HEK293 (cell line): ENCODE measurements around the gene MNT.

Experiments used
- ELK4 ChIP-seq: IDR thresholded peaks from 2 replicates; pipeline ENCODE4 v1.6.1; 2011; ENCODE audit warnings: mild to moderate bottlenecking, low read depth, low read length, borderline replicate concordance
- HOXD13 ChIP-seq: sonication (generic); formaldehyde crosslinking; IDR thresholded peaks from 2 replicates; pipeline ENCODE4 v1.8.0; 2022; ENCODE audit warnings: missing genetic modification reagents, borderline replicate concordance
- INSM2 ChIP-seq: fragments of 450-650 bp; formaldehyde crosslinking; IDR thresholded peaks from 2 replicates; pipeline ENCODE4 v1.5.1; 2016; ENCODE audit warnings: missing biosample characterization, missing genetic modification characterization
- KLF17 ChIP-seq: fragments of 450-650 bp; formaldehyde crosslinking; IDR thresholded peaks from 2 replicates; pipeline ENCODE4 v1.5.1; 2016; ENCODE audit warnings: missing biosample characterization, missing genetic modification characterization
- MEIS1 ChIP-seq: sonication (generic); formaldehyde crosslinking; IDR thresholded peaks from 2 replicates; pipeline ENCODE4 v1.8.1; 2022; ENCODE audit warnings: missing genetic modification reagents, mild to moderate bottlenecking, borderline replicate concordance
- OSR2 ChIP-seq: fragments of 450-650 bp; formaldehyde crosslinking; IDR thresholded peaks from 2 replicates; pipeline ENCODE4 v1.5.1; 2016; ENCODE audit warnings: missing biosample characterization, missing genetic modification characterization
- WT1 ChIP-seq: fragments of 450-650 bp; formaldehyde crosslinking; IDR thresholded peaks from 2 replicates; pipeline ENCODE4 v1.5.1; 2016; ENCODE audit warnings: missing biosample characterization, missing genetic modification characterization
- YY1 ChIP-seq: fragments of 450-650 bp; formaldehyde crosslinking; IDR thresholded peaks from 2 replicates; pipeline ENCODE4 v1.5.1; 2018; ENCODE audit warnings: missing biosample characterization, missing genetic modification characterization
- ZBTB1 ChIP-seq: fragments of 450-650 bp; formaldehyde crosslinking; IDR thresholded peaks from 2 replicates; pipeline ENCODE4 v1.5.1; 2016; ENCODE audit warnings: missing biosample characterization, missing genetic modification characterization
- ZBTB17 ChIP-seq: fragments of 450-650 bp; formaldehyde crosslinking; IDR thresholded peaks from 2 replicates; pipeline ENCODE4 v1.5.1; 2016; ENCODE audit warnings: missing biosample characterization, missing genetic modification characterization
- ZBTB20 ChIP-seq: fragments of 450-650 bp; formaldehyde crosslinking; IDR thresholded peaks from 2 replicates; pipeline ENCODE4 v1.5.1; 2016; ENCODE audit warnings: missing biosample characterization, missing genetic modification characterization
- ZBTB6 ChIP-seq: fragments of 450-650 bp; formaldehyde crosslinking; IDR thresholded peaks from 2 replicates; pipeline ENCODE4 v1.5.1; 2017; ENCODE audit warnings: missing biosample characterization, missing genetic modification characterization
- ZFP41 ChIP-seq: fragments of 450-650 bp; formaldehyde crosslinking; IDR thresholded peaks from 2 replicates; pipeline ENCODE4 v1.5.1; 2016; ENCODE audit warnings: missing biosample characterization, missing genetic modification characterization, borderline replicate concordance
- ZIC2 ChIP-seq: fragments of 450-650 bp; formaldehyde crosslinking; IDR thresholded peaks from 2 replicates; pipeline ENCODE4 v1.5.1; 2016; ENCODE audit warnings: missing biosample characterization, missing genetic modification characterization
- ZNF211 ChIP-seq: fragments of 450-650 bp; formaldehyde crosslinking; IDR thresholded peaks from 2 replicates; pipeline ENCODE4 v1.5.1; 2016; ENCODE audit warnings: low read depth, missing biosample characterization, missing genetic modification characterization
- ZNF341 ChIP-seq: fragments of 450-650 bp; formaldehyde crosslinking; IDR thresholded peaks from 2 replicates; pipeline ENCODE4; 2016; ENCODE audit warnings: low read depth, missing biosample characterization, missing genetic modification characterization
- ZNF513 ChIP-seq: fragments of 450-650 bp; IDR thresholded peaks from 2 replicates; pipeline ENCODE4 v1.5.1; 2018; ENCODE audit warnings: missing biosample characterization, missing genetic modification characterization
- ZNF596 ChIP-seq: fragments of 450-650 bp; IDR thresholded peaks from 2 replicates; pipeline ENCODE4 v1.5.0; 2018; ENCODE audit warnings: missing biosample characterization, mild to moderate bottlenecking, missing genetic modification characterization, moderate library complexity
- ZNF621 ChIP-seq: fragments of 450-650 bp; formaldehyde crosslinking; IDR thresholded peaks from 2 replicates; pipeline ENCODE4 v1.5.1; 2017; ENCODE audit warnings: missing biosample characterization, missing genetic modification characterization
- ZNF76 ChIP-seq: fragments of 450-650 bp; formaldehyde crosslinking; IDR thresholded peaks from 2 replicates; pipeline ENCODE4; 2016; ENCODE audit warnings: low read depth, missing biosample characterization, missing genetic modification characterization, borderline replicate concordance
- ZNF777 ChIP-seq: fragments of 450-650 bp; formaldehyde crosslinking; IDR thresholded peaks from 2 replicates; pipeline ENCODE4 v1.5.1; 2017; ENCODE audit warnings: missing biosample characterization, missing genetic modification characterization, borderline replicate concordance
- ZNF785 ChIP-seq: fragments of 450-650 bp; formaldehyde crosslinking; IDR thresholded peaks from 2 replicates; pipeline ENCODE4 v1.5.1; 2016; ENCODE audit warnings: missing biosample characterization, missing genetic modification characterization
- ZSCAN16 ChIP-seq: fragments of 450-650 bp; formaldehyde crosslinking; IDR thresholded peaks from 2 replicates; pipeline ENCODE4 v1.5.1; 2016; ENCODE audit warnings: missing biosample characterization, missing genetic modification characterization

Gene MNT

GRCh38 chr17:2336852-2337543 is 63.9 kb downstream of the MNT start, which contains the start of gene SGSM2 (continued):
- no peak for TF ChIP-seq ZBTB6 (tag by site-specific recombination)
- TF ChIP-seq ZIC2 = peak; percentile 42
- TF ChIP-seq ZNF513 (tag by site-specific recombination) = no peak
- TF ChIP-seq OSR2 (tag by site-specific recombination) = no peak
- TF ChIP-seq ZBTB17 (tag by site-specific recombination) = peak; percentile 33; the same call in 1 of the 2 replicates
- TF ChIP-seq KLF17 (tag by site-specific recombination) = no peak
- TF ChIP-seq ZBTB20 (tag by site-specific recombination) = no peak; the same call in none of the 2 replicates
- TF ChIP-seq ZNF596 (tag by site-specific recombination) = no peak
- TF ChIP-seq ZNF76 (tag by site-specific recombination) = no peak
- TF ChIP-seq INSM2 (tag by site-specific recombination) = 0 out of 2 replicates have a peak, but pooled peaks have one; percentile 6
- no peak for TF ChIP-seq ZNF621 (tag by site-specific recombination)
- TF ChIP-seq MEIS1 (CRISPR knock-in tag) = no peak
- no peak for TF ChIP-seq ELK4
- TF ChIP-seq WT1 = no peak
- no peak for TF ChIP-seq ZSCAN16 (tag by site-specific recombination)
- 0 out of 2 replicates have a peak, but pooled peaks have one; percentile 10 for TF ChIP-seq ZNF785 (tag by site-specific recombination)
- no peak for TF ChIP-seq ZFP41 (tag by site-specific recombination)
- no peak for TF ChIP-seq HOXD13
- no peak for TF ChIP-seq ZNF211 (tag by site-specific recombination)
- TF ChIP-seq ZBTB1 (tag by site-specific recombination) = no peak
- TF ChIP-seq YY1 (tag by site-specific recombination) = 0 out of 2 replicates have a peak, but pooled peaks have one; percentile 24
- peak; percentile 72; the same call in 1 of the 2 replicates for TF ChIP-seq ZNF777 (tag by site-specific recombination)
- TF ChIP-seq ZNF341 (tag by site-specific recombination) = no peak; the same call in 1 of the 2 replicates
